RWPE2 (cell line): Measurements from ENCODE around the gene PIBF1.
"Not testable (repeated sequence)": the region's sequence is repeated elsewhere in the genome, so short reads cannot be mapped to it uniquely, and the experiment has no call there.

ENCODE experiments used
- ATAC-seq: fragments of 200-7000 bp; cut with Tn5 transposase; 3 replicates; pipeline ENCODE4 v1.9.1; 2021; ENCODE audit warnings: low read depth
- DNase-seq: peaks from one replicate; pipeline ENCODE4 v3.0.0-alpha.2; 2020; ENCODE audit warnings: low spot score
- H3K27ac ChIP-seq: fragments of 450-650 bp; 2 replicates; pipeline ENCODE4 v1.5.1; 2017; ENCODE audit warnings: mild to moderate bottlenecking; ENCODE audit not compliant: poor library complexity, severe bottlenecking
- H3K27me3 ChIP-seq: fragments of 250-450 bp; sonication (Bioruptor Pico); 2 replicates; pipeline ENCODE4 v1.5.1; 2021; ENCODE audit warnings: mild to moderate bottlenecking, moderate library complexity; ENCODE audit not compliant: insufficient read depth, poor library complexity, severe bottlenecking
- H3K36me3 ChIP-seq: fragments of 250-450 bp; sonication (Bioruptor Pico); 2 replicates; pipeline ENCODE4 v1.5.1; 2020; ENCODE audit warnings: low read depth, mild to moderate bottlenecking, moderate library complexity
- H3K4me1 ChIP-seq: fragments of 250-450 bp; sonication (Bioruptor Pico); 2 replicates; pipeline ENCODE4 v1.5.1; 2021; ENCODE audit warnings: mild to moderate bottlenecking, moderate library complexity; ENCODE audit not compliant: insufficient read depth, poor library complexity, severe bottlenecking
- H3K4me3 ChIP-seq: fragments of 250-450 bp; sonication (Bioruptor Pico); 2 replicates; pipeline ENCODE4 v1.5.1; 2021; ENCODE audit warnings: mild to moderate bottlenecking, moderate library complexity; ENCODE audit not compliant: severe bottlenecking
- H3K9me3 ChIP-seq: fragments of 250-450 bp; sonication (Bioruptor Pico); 2 replicates; pipeline ENCODE4 v1.5.1; 2021; ENCODE audit warnings: mild to moderate bottlenecking, moderate library complexity; ENCODE audit not compliant: severe bottlenecking
- CTCF ChIP-seq: fragments of 450-650 bp; IDR thresholded peaks from one replicate; pipeline ENCODE4 v1.5.1; 2017; ENCODE audit warnings: mild to moderate bottlenecking, moderate library complexity; ENCODE audit not compliant: poor library complexity, severe bottlenecking

Gene PIBF1

GRCh38 chr13:72886272-72887067, 104.5 kb downstream of the PIBF1 start:
- DNase-seq: no peak
- no peaks in the 10 kb centered on the region for H3K27me3 ChIP-seq
- no peak for ATAC-seq
- H3K36me3 ChIP-seq: peaks cover 10% of the 10 kb centered on the region; the same call in 1 of the 2 replicates
- H3K4me3 ChIP-seq: no peak overlapping the region
- H3K27ac ChIP-seq: no peak overlapping the region
- H3K4me1 ChIP-seq: no peaks in the 10 kb centered on the region
- no peaks in the 10 kb centered on the region for H3K9me3 ChIP-seq
- TF ChIP-seq CTCF: no peak

- no peak overlapping the region for H3K4me3 ChIP-seq
- H3K27me3 ChIP-seq: no peaks in the 10 kb centered on the region
- H3K36me3 ChIP-seq: peaks cover 11% of the 10 kb centered on the region; the same call in 1 of the 2 replicates
- H3K9me3 ChIP-seq: no peaks in the 10 kb centered on the region
- H3K4me1 ChIP-seq: no peaks in the 10 kb centered on the region
- no peak for ATAC-seq
- DNase-seq: no peak
- TF ChIP-seq CTCF: no peak
- no peak overlapping the region for H3K27ac ChIP-seq
These were observed 107.6 kb downstream of the PIBF1 start for GRCh38 chr13:72889495-72889894.

GRCh38 chr13:72890546-72890945, 108.6 kb downstream of the PIBF1 start:
- H3K4me1 ChIP-seq: no peaks in the 10 kb centered on the region
- ATAC-seq (no peak), DNase-seq (no peak)
- no peaks in the 10 kb centered on the region for H3K9me3 ChIP-seq
- no peak overlapping the region for H3K4me3 ChIP-seq
- TF ChIP-seq CTCF: no peak
- H3K27me3 ChIP-seq: no peaks in the 10 kb centered on the region
- peaks cover 16% of the 10 kb centered on the region; the same call in 1 of the 2 replicates for H3K36me3 ChIP-seq
- no peak overlapping the region for H3K27ac ChIP-seq

DNA sequence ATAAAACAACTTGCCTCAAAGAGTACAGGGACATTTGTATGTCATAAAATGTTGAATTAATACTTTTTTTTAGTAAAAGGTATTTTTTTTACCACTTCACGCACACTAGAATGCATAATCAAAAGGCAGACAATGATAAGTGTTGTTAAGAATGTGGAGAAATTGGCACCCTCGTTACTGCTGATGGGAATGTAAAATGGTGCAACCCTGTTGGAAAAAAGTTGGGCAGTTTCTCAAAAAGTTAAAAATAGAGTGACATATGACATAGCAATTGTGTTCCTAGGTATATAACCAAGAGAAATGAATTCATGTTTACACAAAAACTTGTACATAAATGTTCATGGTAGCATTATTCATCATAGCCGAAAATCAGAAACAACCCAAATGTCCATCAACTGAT, 109.5 kb downstream of the PIBF1 start:
- Histone ChIP-seq H3K27me3 (no peaks in the 10 kb centered on the region), H3K4me3 (no peak overlapping the region), H3K9me3 (no peaks in the 10 kb centered on the region), H3K36me3 (peaks cover 19% of the 10 kb centered on the region; the same call in 1 of the 2 replicates), H3K27ac (no peak overlapping the region), H3K4me1 (no peaks in the 10 kb centered on the region)
- TF ChIP-seq CTCF: no peak
- no peak for ATAC-seq
- no peak for DNase-seq

GRCh38 chr13:72896869-72897268, 114.9 kb downstream of the PIBF1 start:
- no peak for ATAC-seq
- no peak for TF ChIP-seq CTCF
- no peak for DNase-seq
- Histone ChIP-seq H3K27me3 (no peaks in the 10 kb centered on the region), H3K4me3 (no peak overlapping the region), H3K4me1 (no peaks in the 10 kb centered on the region), H3K36me3 (peaks cover 14% of the 10 kb centered on the region; the same call in 1 of the 2 replicates), H3K9me3 (no peaks in the 10 kb centered on the region), H3K27ac (no peak overlapping the region)

DNA sequence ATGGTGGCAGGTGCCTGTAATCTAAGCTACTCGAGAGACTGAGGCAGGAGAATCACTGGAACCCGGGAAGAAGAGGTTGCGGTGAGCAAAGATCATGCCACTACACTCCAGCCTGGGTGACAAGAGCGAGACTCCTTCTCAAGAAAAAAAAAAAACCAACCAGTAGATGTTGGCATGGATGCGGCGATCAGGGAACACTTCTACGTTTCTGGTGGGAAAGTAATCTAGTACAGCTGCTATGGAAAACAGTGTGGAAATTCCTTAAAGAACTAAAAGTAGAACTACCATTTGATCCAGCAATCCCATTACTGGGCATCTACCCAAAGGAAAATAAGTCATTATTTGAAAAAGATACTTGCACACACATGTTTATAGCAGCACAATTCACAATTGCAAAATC, 119.6 kb downstream of the PIBF1 start:
- not testable (repeated sequence) for H3K4me3 ChIP-seq, DNase-seq, H3K36me3 ChIP-seq, H3K27ac ChIP-seq, ATAC-seq, H3K27me3 ChIP-seq, H3K9me3 ChIP-seq, H3K4me1 ChIP-seq
